ENCODE results near the gene DHRS13.

DHRS13 gene

DNA sequence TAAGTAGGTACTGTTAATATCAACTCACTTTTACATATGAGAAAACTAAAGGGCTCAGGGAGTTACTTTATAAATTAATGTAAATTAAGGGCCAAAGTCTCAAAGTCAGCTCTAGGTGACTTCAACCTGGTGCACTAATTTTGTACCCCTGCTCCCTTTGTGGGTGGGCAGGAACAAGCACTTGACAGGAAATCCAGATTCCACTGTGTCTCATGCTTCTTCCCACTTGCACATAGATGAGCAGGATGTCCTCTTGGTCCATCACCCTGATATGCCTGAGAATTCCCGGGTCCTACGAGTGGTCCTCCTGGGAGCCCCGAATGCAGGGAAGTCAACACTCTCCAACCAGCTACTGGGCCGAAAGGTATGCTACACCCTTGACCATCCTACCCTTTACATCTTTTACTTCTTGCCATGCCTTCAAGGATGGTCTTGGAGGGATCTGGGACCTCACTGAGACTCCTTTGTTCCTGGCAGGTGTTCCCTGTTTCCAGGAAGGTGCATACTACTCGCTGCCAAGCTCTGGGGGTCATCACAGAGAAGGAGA is 46.8 kb downstream of the DHRS13 start:
- Histone ChIP-seq H2BK120ac (ENCODE audit: low read depth, low read length) (no peak overlapping the region), H2BK15ac (replicated peaks; ENCODE audit: low read depth) (no peak overlapping the region)

DNA sequence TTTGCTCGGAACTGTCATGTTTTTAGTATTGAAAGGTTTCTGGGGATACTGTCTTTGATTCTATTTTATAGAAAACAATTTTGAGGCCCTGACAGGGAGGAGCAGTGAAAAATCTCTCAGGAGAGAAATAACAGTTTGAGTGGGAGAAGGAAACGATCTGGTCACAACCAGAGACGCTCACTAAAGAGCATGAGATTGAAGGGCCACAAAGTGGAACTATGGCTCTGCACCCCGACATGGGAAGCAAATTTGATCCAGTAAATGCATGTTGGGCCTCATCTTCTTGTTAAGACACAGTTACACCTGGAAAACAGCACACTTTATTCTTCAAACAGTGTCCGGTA is 47.6 kb downstream of the DHRS13 start:
- peak overlapping the region; percentile 97 for H3K9ac ChIP-seq (ENCODE audit: low read length)
- peaks cover 10% of the 10 kb centered on the region for H3K36me3 ChIP-seq (ENCODE audit: control insufficient read depth, insufficient read depth, low read length)
- H3K4me3 ChIP-seq (ENCODE audit: low read length): peak overlapping the region; percentile 99
- no peak overlapping the region for H3K18ac ChIP-seq (ENCODE audit: low read length)
- H2BK5ac ChIP-seq (ENCODE audit: low read length): no peak overlapping the region
- no peak overlapping the region for H2AK5ac ChIP-seq (ENCODE audit: low read length)
- no peak overlapping the region for H3K27ac ChIP-seq (ENCODE audit: low read depth, low read length)
- H4K8ac ChIP-seq (ENCODE audit: low read depth, low read length): no peak overlapping the region
- no peak overlapping the region for H4K5ac ChIP-seq (ENCODE audit: low read length)
- H3K4ac ChIP-seq (ENCODE audit: low read depth, low read length): peak overlapping the region; percentile 58
- H3K23ac ChIP-seq (ENCODE audit: low read length): peak overlapping the region; percentile 57
- no CpG with 5 or more reads among the region's 5 CpGs for WGBS (ENCODE audit: extremely low coverage, insufficient coverage, low lambda C conversion rate)
- no peak for DNase-seq
- peak overlapping the region; percentile 99 for H3K56ac ChIP-seq (ENCODE audit: low read length)
- H3K4me2 ChIP-seq (ENCODE audit: low read length): peak overlapping the region; percentile 97
- no peak overlapping the region for H2BK15ac ChIP-seq (replicated peaks; ENCODE audit: low read depth)
- peaks cover 6% of the 10 kb centered on the region for H3K79me2 ChIP-seq (ENCODE audit: control insufficient read depth, insufficient read depth, low read length)
- H2BK120ac ChIP-seq (ENCODE audit: low read depth, low read length): no peak overlapping the region
- H3K79me1 ChIP-seq (ENCODE audit: low read length): peaks cover 9% of the 10 kb centered on the region
- no peaks in the 10 kb centered on the region for H3K4me1 ChIP-seq (ENCODE audit: control insufficient read depth, low read depth, low read length)
- H3K27me3 ChIP-seq (ENCODE audit: insufficient read depth, low read length, poor library complexity): no peaks in the 10 kb centered on the region

More for the DNA sequence above, 46.8 kb downstream of the DHRS13 start:
- WGBS (ENCODE audit: extremely low coverage, insufficient coverage, low lambda C conversion rate): no CpG with 5 or more reads among the region's 5 CpGs
- Histone ChIP-seq H4K8ac (ENCODE audit: low read depth, low read length) (no peak overlapping the region), H3K23ac (ENCODE audit: low read length) (no peak overlapping the region), H3K4me1 (ENCODE audit: control insufficient read depth, low read depth, low read length) (no peaks in the 10 kb centered on the region), H4K5ac (ENCODE audit: low read length) (no peak overlapping the region), H3K79me1 (ENCODE audit: low read length) (peaks cover 9% of the 10 kb centered on the region), H3K4me3 (ENCODE audit: low read length) (no peak overlapping the region), H3K4ac (ENCODE audit: low read depth, low read length) (no peak overlapping the region), H3K79me2 (ENCODE audit: control insufficient read depth, insufficient read depth, low read length) (peaks cover 6% of the 10 kb centered on the region), H2AK5ac (ENCODE audit: low read length) (no peak overlapping the region), H3K18ac (ENCODE audit: low read length) (no peak overlapping the region), H3K36me3 (ENCODE audit: control insufficient read depth, insufficient read depth, low read length) (peaks cover 13% of the 10 kb centered on the region), H3K9ac (ENCODE audit: low read length) (no peak overlapping the region), H2BK5ac (ENCODE audit: low read length) (no peak overlapping the region), H3K27ac (ENCODE audit: low read depth, low read length) (no peak overlapping the region), H3K27me3 (ENCODE audit: insufficient read depth, low read length, poor library complexity) (no peaks in the 10 kb centered on the region), H3K4me2 (ENCODE audit: low read length) (no peak overlapping the region), H3K56ac (ENCODE audit: low read length) (no peak overlapping the region)
- DNase-seq: no peak

DNA sequence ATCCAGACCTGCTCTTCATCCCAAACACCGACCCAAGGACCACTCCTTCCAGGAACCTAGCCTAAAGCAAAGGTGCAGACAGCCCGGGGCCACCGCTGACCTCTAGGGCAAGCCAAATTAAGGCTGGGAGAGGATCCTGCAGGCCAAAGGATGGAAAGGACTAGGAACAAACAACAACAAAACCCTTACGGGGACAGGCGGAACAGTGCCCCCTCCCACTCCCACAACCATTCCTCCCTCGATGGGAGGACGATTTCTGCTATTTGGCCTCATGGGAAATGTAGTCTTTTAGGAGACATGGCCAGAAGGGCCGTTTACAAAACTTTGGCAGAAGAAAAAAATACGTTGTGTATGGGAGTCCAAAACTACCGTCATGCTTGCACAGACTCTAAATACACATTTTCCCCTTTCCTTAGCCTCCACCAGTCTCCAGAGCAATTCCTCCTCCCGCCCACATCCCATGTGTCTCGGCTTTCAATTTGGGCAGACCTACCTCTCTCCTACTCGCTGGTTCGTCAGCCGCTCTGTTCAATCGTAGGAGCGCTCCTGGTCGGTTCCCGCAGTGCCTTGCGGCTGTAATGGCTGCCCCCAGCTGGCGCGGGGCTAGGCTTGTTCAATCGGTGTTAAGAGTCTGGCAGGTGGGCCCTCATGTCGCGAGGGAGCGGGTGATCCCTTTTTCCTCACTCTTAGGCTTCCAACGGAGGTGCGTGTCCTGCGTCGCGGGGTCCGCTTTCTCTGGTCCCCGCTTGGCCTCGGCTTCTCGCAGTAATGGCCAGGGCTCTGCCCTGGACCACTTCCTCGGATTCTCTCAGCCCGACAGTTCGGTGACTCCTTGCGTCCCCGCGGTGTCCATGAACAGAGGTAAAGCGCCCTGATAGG is 48.2 kb downstream of the DHRS13 start, which contains the start of gene ERAL1:
ERAL1 (plus strand) TSS at position 560 of the 879 bp plus-strand sequence; CDS start at position 579, 19 bp downstream.
- Histone ChIP-seq H3K79me1 (ENCODE audit: low read length) (peaks cover 9% of the 10 kb centered on the region), H3K56ac (ENCODE audit: low read length) (peak within 1 kb of the TSS; percentile 99), H3K79me2 (ENCODE audit: control insufficient read depth, insufficient read depth, low read length) (peaks cover 6% of the 10 kb centered on the region), H3K9ac (ENCODE audit: low read length) (peak within 1 kb of the TSS; percentile 97), H3K36me3 (ENCODE audit: control insufficient read depth, insufficient read depth, low read length) (peaks cover 10% of the 10 kb centered on the region), H3K4me1 (ENCODE audit: control insufficient read depth, low read depth, low read length) (no peaks in the 10 kb centered on the region), H4K8ac (ENCODE audit: low read depth, low read length) (peak within 1 kb of the TSS; percentile 69), H2BK5ac (ENCODE audit: low read length) (peak within 1 kb of the TSS; percentile 55), H3K27ac (ENCODE audit: low read depth, low read length) (peak within 1 kb of the TSS; percentile 26), H3K27me3 (ENCODE audit: insufficient read depth, low read length, poor library complexity) (no peaks in the 10 kb centered on the region), H3K4ac (ENCODE audit: low read depth, low read length) (peak within 1 kb of the TSS; percentile 82), H2BK120ac (ENCODE audit: low read depth, low read length) (peak within 1 kb of the TSS; percentile 76), H2AK5ac (ENCODE audit: low read length) (no peak within 1 kb of the TSS), H3K18ac (ENCODE audit: low read length) (peak within 1 kb of the TSS; percentile 75), H4K5ac (ENCODE audit: low read length) (no peak within 1 kb of the TSS), H3K23ac (ENCODE audit: low read length) (peak within 1 kb of the TSS; percentile 83), H2BK15ac (replicated peaks; ENCODE audit: low read depth) (no peak within 1 kb of the TSS), H3K4me3 (ENCODE audit: low read length) (peak within 1 kb of the TSS; percentile 99), H3K4me2 (ENCODE audit: low read length) (peak within 1 kb of the TSS; percentile 97)
- peak; percentile 95 for DNase-seq
- no CpG with 5 or more reads among the region's 42 CpGs for WGBS (ENCODE audit: extremely low coverage, insufficient coverage, low lambda C conversion rate)

DNA sequence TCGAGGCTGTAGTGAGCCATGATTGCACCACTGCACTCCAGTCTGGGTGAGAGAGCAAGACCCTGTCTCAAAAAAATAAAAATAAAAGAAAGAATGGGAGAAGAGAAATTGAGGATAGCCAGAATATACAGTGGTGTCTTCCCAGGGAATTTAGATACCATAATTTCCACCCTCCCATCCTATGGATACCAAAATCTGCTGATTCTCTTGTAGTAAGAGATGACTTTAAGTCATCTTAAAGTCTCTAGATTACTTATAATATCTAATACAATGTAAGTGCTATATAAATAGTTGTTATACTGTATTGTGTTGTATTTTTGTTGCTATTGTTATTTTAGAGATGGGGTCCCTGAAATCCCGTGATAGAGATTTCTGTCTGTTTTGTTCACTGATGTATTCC is 49.6 kb downstream of the DHRS13 start:
- Histone ChIP-seq H3K79me2 (ENCODE audit: control insufficient read depth, insufficient read depth, low read length) (peaks cover 6% of the 10 kb centered on the region), H3K27ac (ENCODE audit: low read depth, low read length) (no peak overlapping the region), H3K9ac (ENCODE audit: low read length) (no peak overlapping the region), H3K18ac (ENCODE audit: low read length) (no peak overlapping the region), H2BK120ac (ENCODE audit: low read depth, low read length) (no peak overlapping the region), H2AK5ac (ENCODE audit: low read length) (no peak overlapping the region), H2BK5ac (ENCODE audit: low read length) (no peak overlapping the region), H3K4ac (ENCODE audit: low read depth, low read length) (no peak overlapping the region), H4K8ac (ENCODE audit: low read depth, low read length) (no peak overlapping the region), H2BK15ac (replicated peaks; ENCODE audit: low read depth) (no peak overlapping the region), H3K23ac (ENCODE audit: low read length) (no peak overlapping the region), H3K4me3 (ENCODE audit: low read length) (no peak overlapping the region), H3K79me1 (ENCODE audit: low read length) (peaks cover 9% of the 10 kb centered on the region), H3K36me3 (ENCODE audit: control insufficient read depth, insufficient read depth, low read length) (peaks cover 2% of the 10 kb centered on the region), H3K56ac (ENCODE audit: low read length) (no peak overlapping the region), H4K5ac (ENCODE audit: low read length) (no peak overlapping the region), H3K27me3 (ENCODE audit: insufficient read depth, low read length, poor library complexity) (no peaks in the 10 kb centered on the region), H3K4me1 (ENCODE audit: control insufficient read depth, low read depth, low read length) (no peaks in the 10 kb centered on the region), H3K4me2 (ENCODE audit: low read length) (no peak overlapping the region)
- whole genome bisulfite sequencing (ENCODE audit: extremely low coverage, insufficient coverage, low lambda C conversion rate): no CpG with 5 or more reads among the region's 2 CpGs
- no peak for DNase-seq

DNA sequence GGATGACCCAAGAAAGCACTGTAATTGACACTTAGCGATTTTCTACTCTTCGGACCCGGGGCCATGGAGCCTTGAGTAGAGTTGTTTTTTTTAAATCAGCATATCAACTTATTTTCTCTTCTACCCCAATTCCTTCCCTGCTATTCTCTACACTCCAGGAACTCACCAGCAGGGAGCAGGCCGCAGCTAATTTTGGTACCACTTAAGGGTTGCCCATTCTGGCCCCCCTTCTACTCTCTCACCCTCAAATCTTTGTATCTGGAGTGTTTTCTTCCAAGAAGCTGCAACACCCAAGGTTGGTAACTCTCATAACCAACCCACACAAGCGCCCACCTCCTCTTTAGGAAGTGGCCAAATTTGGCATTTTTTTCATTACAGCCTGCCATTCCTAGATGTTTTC is 53.6 kb downstream of the DHRS13 start:
- Histone ChIP-seq H3K79me2 (ENCODE audit: control insufficient read depth, insufficient read depth, low read length) (no peaks in the 10 kb centered on the region), H2AK5ac (ENCODE audit: low read length) (no peak overlapping the region), H3K27me3 (ENCODE audit: insufficient read depth, low read length, poor library complexity) (no peaks in the 10 kb centered on the region), H4K5ac (ENCODE audit: low read length) (no peak overlapping the region), H3K36me3 (ENCODE audit: control insufficient read depth, insufficient read depth, low read length) (no peaks in the 10 kb centered on the region), H3K4me3 (ENCODE audit: low read length) (no peak overlapping the region), H3K56ac (ENCODE audit: low read length) (no peak overlapping the region), H2BK5ac (ENCODE audit: low read length) (no peak overlapping the region), H4K8ac (ENCODE audit: low read depth, low read length) (no peak overlapping the region), H2BK120ac (ENCODE audit: low read depth, low read length) (no peak overlapping the region), H3K9ac (ENCODE audit: low read length) (no peak overlapping the region), H3K18ac (ENCODE audit: low read length) (no peak overlapping the region), H3K4ac (ENCODE audit: low read depth, low read length) (no peak overlapping the region), H2BK15ac (replicated peaks; ENCODE audit: low read depth) (no peak overlapping the region), H3K4me1 (ENCODE audit: control insufficient read depth, low read depth, low read length) (no peaks in the 10 kb centered on the region), H3K4me2 (ENCODE audit: low read length) (no peak overlapping the region), H3K23ac (ENCODE audit: low read length) (no peak overlapping the region), H3K79me1 (ENCODE audit: low read length) (no peaks in the 10 kb centered on the region), H3K27ac (ENCODE audit: low read depth, low read length) (no peak overlapping the region)
- no CpG with 5 or more reads among the region's 5 CpGs for WGBS (ENCODE audit: extremely low coverage, insufficient coverage, low lambda C conversion rate)
- peak; percentile 32 for DNase-seq
